ENCODE data around the gene RAB11FIP4.

- TF ChIP-seq CTCF (IDR thresholded peaks at IDR 0.05) (no peak), POLR2A (IDR thresholded peaks at IDR 0.05) (no peak)
Measured at GRCh38 chr17:31490671-31491375, 99.3 kb downstream of the RAB11FIP4 start.
